HG03103 (cell line): Measurements from ENCODE around the gene AUP1.
A peak's percentile ranks its signal among the peaks of the same experiment; 100 is the strongest.

Source experiments
- ATAC-seq: cut with Tn5 transposase; IDR thresholded peaks from one replicate; pipeline ENCODE4 v1.9.1; 2021; ENCODE audit warnings: low read depth; ENCODE audit not compliant: unreplicated experiment

AUP1 gene

DNA sequence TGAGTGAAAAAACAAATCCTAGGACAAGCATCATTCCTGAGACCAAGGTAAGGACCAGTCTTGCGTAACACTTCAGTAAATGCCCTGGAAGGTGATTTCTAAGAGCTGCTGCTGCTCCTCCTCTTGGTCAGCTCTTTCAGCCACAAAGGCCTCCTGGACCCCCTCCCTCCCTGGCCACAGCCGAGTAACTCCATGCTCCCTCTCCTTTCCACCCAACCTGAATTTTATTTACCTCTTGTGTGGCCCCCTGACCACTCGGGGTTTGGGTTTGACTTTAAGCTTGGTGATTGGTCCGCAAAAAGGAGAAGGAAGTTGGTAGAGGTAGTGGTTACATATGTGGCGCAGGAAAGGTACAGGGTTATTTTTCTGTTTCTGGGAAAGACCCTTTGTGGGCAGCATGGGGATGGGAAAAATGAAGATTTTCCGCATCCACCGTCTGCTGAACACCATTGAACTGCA, 9.4 kb upstream of the AUP1 start:
- ATAC-seq, result no peak

DNA sequence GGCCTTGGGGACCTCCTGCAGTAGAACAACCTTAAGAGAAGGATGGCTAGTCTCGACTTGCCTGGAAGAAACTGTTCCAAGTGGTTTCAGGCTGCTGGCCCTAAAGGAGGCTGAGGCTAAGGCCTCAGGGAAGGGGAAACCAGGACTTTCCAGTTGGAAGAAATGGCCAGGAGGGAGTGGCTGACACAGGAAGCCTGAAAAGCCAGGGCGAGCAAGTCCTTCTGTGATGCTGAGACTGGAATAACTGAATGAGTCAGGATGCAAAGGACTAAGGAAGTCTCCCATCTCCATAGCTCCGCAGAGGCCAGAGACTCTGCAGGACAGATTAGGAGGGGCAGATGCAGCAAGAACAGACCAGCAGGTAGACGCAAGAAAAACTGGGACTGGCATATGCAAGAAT, 7.6 kb upstream of the AUP1 start:
- no peak for ATAC-seq

DNA sequence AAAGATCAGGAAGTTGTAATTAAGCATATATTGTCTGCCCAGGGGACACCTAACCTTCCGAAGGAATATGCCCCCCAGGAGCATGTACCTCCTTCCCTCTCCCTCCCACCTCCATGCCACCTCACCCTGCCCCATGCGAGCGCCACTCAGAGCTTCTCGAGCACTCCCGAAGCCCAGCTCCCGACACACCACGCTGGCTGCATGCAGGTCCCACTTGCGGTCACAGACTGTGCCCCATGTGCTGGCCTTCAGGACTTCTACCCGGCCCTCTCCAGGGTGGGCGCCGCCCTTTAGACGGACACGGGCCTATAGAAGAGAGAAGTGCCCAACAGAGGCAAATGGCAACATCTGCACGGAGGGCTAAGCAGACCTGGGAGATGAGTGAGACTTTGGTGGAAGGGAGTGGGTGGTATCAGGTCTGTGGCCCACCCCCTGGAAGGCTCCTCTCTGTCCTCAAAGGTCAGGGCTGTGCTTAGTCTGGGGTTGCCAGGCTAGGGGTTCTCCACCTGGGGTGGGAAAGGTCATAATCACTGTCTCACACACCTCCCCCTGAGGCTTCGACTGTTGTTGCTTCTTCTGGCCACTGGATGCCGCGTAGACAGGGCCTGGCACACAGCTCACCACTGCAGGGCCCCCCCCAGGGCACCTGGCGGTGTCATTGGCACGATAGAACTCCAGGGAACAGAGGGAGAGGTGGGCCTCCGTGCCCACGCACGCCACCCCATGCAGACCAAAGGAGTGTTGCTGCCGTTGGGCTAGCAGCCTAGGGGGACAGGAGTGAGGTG, 6.9 kb upstream of the AUP1 start:
- ATAC-seq, result no peak

GRCh38 chr2:74535440-74535965, 6.0 kb upstream of the AUP1 start:
- ATAC-seq, result no peak

- ATAC-seq, result no peak
Measured at GRCh38 chr2:74534411-74534810, 4.9 kb upstream of the AUP1 start.

- no peak for ATAC-seq
Measured at GRCh38 chr2:74533464-74533863, 4.0 kb upstream of the AUP1 start.

- no peak for ATAC-seq
Measured at GRCh38 chr2:74532222-74532621, 2.7 kb upstream of the AUP1 start.

DNA sequence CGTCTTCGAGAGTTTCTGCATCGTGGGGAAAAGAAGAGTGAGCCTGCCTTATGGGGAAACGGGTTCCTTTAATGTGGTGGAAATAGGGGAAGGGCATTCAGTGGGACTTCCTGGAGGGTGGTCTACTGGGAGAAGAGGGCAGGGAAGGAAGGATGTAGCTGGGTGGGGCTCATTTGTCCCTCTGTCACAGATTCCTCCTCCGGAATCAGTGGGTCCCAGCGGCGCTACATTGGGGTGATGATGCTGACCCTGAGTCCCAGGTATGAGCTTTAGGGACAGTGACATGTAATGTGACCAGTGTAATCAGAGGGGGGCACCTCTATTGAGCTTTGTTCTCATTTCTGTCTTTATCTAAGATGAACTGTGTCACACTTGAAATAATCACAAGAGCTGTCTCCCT, 2.2 kb upstream of the AUP1 start:
- no peak for ATAC-seq

DNA sequence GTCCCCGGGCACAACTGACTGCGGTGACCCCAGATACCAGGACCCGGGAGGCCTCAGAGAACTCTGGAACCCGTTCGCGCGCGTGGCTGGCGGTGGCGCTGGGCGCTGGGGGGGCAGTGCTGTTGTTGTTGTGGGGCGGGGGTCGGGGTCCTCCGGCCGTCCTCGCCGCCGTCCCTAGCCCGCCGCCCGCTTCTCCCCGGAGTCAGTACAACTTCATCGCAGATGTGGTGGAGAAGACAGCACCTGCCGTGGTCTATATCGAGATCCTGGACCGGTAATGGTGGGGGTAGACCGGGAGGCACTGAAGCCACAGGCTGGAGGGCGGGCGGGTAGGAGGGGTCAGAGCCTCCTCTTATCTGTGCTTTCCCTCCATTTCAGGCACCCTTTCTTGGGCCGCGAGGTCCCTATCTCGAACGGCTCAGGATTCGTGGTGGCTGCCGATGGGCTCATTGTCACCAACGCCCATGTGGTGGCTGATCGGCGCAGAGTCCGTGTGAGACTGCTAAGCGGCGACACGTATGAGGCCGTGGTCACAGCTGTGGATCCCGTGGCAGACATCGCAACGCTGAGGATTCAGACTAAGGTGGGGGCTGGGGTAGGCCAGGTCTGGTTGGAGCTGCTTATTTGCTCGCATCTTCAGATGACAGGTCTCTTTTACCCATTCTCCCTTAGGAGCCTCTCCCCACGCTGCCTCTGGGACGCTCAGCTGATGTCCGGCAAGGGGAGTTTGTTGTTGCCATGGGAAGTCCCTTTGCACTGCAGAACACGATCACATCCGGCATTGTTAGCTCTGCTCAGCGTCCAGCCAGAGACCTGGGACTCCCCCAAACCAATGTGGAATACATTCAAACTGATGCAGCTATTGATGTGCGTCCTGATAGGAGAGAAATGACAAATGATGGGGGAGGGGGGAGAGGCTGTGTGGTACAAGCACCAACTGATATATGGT, 1.0 kb upstream of the AUP1 start:
- ATAC-seq, result no peak

DNA sequence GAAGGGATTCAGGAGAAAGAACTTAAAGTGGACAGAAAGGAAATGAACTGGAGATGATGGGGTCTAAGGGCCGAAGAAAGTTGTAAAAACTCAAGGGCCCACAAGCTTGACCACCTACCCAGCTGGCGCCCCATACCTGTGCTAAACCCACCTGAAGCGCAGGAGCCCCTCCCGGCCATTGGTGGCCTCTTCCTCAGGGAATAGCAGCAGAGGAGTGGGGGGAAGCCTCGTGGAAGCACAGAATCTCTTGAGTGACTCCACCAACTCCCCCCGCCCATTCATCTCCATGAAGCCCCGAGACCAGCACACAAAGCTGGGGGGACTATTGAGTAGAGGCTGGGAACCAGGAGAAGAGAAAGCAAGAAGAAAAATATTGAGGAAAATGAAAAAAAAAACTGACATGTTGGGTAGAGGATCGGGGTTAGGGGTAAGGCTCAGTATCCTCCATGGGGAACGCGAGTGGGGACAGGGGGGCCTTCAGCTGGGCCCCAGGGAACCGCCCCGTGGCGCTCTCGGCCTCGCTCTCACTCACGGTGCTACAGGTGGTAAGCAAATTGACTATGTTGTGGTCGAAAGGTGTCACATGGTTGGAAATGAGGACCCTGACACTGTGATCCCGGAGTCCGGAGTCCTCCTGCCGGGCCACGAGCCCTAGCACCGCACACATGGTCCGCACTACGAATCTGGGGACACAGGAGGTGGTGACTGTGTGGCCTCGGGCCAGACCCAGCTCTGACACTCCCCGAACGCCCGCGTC, 728 bp downstream of the AUP1 start:
- ATAC-seq, result no peak

GRCh38 chr2:74527741-74528140, 1.8 kb downstream of the AUP1 start:
- no peak for ATAC-seq

DNA sequence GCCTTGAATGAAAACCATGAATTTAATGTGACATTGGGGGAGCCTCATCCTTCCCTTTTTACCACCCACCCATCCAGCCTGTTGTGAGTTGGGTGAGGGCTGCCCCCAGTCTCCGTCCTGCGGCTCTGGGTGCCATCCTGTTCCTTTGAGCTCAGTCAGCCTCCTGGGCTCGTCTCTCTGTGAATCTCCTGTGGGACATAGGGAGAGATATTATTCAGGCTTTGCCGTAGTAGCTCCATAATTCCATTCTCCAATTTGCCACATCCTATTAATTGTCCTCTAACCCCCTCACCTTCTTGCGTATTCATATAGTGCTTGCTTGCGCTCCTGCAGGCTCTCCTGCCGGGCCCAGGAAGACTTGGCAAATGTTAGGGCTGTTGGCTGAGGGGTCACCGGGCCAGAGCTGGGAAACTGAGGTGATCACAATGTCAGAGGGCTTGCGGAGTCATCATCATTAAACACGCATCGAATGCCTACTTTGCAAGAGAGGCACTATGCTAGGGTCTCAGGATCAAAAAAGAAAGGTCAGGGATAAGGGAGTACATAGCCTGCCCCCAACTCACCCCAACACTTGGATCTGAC, 2.8 kb downstream of the AUP1 start:
- ATAC-seq, result no peak

DNA sequence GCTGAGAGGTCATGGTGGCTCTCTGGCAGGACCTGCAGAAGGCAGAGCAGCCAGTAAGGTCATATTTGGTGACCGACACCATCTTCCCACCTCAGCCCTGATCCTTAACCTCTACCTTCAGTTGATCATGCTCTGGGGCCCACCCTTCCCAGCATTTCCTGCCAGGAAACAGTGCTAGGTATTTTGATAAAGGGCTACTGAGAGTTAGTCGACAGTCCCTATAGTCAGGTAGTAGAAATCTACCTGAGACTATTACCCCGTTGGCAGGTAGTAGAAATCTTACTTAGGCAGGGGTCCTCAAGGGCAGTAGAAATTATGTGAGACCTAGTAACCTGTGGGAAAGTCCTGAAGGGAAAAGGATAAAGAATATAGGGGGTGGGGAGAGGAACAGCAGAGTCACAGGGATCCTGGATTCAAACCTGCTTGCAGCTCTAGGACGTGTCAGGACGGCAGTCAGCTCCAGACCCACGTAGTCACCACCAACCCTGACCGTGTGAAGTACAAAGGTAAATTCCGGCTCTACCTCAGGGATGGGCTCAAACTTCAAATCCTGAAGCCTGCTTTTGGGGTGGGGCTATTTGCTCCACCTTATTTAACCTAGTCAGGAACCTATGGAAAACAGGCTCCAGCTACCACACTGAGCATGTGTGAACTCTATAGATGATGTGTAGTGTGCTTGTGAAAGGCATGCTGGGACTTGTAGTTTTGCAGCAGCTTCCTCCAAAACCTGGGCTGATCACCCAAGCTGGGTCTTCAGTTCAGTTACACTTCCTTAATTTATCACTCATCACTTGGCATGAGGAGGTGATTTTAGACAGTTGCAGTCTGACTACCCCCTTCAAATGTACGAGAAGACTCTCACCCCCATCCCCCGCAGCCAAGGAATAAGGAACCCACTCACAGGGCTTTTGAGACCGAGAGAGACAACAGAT, 3.5 kb downstream of the AUP1 start, which contains the start of gene DQX1:
DQX1 (minus strand) TSS at position 515 of the 932 bp plus-strand sequence; CDS start at position 13, 502 bp downstream.
- peak; percentile 36 for ATAC-seq

DNA sequence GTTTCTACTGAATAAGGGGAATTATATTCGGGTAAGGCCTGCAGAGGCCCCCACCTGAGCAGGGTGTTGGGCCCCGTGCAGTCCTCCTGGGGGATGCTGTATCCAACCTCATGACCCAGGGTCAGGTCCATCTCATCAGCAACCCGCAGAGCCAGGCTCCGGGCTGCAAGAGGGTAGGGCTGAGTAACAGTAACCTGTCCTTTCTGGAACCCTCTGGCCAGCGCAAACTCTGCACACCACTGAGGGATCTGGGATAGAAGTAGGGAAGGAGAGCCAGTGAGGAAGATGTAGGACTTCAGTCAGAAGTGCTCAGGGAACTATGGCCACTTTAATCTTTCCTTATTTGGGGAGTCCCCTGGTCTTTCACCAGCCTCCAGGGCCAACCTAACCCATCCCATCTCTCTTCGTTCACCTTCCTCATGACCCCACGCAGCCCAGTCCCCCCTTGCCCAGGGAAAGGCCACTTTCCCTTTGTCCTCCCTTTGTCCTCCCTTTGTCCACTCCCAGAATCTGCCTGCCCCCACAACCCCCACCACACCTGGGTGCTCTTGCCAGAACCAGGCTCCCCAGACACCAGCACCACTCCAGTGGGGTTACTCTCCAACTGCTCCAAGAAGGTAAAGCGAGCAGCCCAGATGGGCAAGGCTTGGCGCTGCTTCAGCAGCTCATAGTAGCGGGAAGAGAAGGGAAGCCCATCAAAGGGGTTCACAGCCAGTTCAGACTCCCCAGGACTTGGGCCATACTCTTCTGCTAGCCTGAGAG, 4.4 kb downstream of the AUP1 start:
- no peak for ATAC-seq

GRCh38 chr2:74524005-74524404, 5.5 kb downstream of the AUP1 start:
- ATAC-seq, result no peak

DNA sequence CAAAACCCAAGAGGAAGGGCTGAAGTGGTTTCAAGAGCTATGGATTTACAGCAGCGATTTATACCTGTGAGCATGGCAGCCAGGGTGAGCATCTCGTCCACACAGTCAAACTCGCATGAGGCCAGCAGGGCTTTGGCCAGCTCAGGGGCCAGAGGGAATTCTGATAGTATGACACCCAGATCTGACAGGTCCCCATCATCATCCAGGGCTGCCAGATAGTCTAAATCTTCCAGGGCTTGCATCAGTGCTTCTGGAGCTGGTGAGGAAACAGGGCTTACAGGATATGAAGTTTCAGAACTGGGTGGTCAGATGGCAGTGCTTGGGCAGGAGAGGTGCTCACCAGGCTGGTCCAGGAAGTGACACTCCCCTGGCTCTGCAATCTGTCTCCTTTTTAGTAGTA, 7.0 kb downstream of the AUP1 start:
- no peak for ATAC-seq

DNA sequence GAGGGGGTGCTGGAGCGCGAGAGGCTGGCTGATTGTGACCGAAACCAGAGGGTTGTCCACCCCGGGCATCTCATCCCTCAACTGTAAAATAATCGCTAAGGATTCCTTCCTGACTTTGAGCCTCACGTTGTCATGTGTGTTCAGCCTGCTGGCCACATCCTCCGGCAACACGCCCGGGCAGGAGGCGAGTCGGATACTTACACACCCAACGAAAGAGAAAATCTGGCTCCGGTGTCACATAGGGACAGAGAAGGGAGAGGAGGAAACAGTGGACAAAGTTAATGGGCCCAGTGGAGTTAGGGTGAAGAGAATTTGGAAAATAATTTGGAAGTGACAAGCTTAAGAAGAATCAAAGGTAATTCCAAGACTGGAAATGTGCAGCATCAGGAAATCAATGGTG, 12.9 kb downstream of the AUP1 start:
- ATAC-seq, result no peak

DNA sequence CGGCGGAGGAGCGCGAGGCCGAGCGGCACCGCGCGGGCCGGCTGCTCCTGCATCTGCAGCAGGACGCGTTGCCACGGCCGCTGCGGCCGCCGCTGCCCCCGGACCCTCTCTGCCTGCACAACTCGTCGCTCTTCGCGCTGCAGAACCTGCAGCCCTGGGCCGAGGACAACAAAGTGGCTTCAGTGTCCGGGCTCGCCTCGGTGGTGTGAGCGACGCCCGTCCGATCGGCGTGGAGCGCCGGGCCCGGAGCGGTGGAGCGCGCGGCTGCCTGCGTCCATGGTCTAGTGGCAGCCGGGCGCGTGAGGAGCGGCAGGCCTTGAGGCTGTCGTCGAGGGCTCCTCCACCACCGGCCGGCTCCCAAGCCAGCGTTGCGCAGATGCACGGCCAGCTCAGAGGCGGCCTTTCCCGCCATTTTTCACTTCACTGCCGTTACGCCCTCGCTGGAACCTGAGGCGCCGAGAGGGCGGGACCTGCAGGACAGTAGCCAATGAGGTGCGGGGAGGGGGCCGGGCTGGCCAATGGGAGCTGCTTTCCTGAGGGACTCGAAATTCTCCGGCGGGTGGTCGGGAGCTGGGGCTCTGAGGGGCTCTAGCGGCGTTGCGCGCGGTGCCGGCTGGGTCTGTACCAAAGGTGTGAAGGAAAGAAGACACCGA, 13.4 kb downstream of the AUP1 start:
- no peak for ATAC-seq
